ENCODE data around the gene UNC13D. TPM values are rescaled to one million over a fixed set of nuclear protein-coding genes. Genes with fewer than 3 reads are reported as not detected.

The UNC13D gene
- total and polyA plus RNA-seq, 8 donors = 4.7 to 29.0 (median 12.6) TPM

GRCh38 chr17:75820094-75821080 lies 23.8 kb downstream of the UNC13D start:
- no peaks in the 10 kb centered on the region for H3K9me3 ChIP-seq
- TF ChIP-seq CTCF (IDR thresholded peaks at IDR 0.05) = no peak
- intact Hi-C loops (cut with DNase I) = no loop called here
- peaks cover 6 to 54% (median 16%) of the 10 kb centered on the region in 3 donors for H3K36me3 ChIP-seq
- WGBS, 2 donors = 86 to 88% methylated on average over 21 of the region's 21 CpGs
- H3K4me1 ChIP-seq = peaks cover 12 to 15% (median 12%) of the 10 kb centered on the region in 3 donors
- no peaks in the 10 kb centered on the region for H3K27me3 ChIP-seq
- ATAC-seq = no peak
- no peak overlapping the region for H3K4me3 ChIP-seq
- FAIRE-seq = no peak
- DNase-seq = peak in 2 of 6 donors; percentile 14 to 46
- H3K27ac ChIP-seq = no peak overlapping the region

- TF ChIP-seq CTCF (IDR thresholded peaks at IDR 0.05) = no peak
- ATAC-seq (no peak), FAIRE-seq (no peak), DNase-seq (peak in 1 of 6 donors; percentile 59)
- no peak overlapping the region for H3K27ac ChIP-seq
- H3K9me3 ChIP-seq = no peaks in the 10 kb centered on the region
- 92 to 93% methylated on average over 16 of the region's 16 CpGs for WGBS, 2 donors
- intact Hi-C loops (cut with DNase I) = no loop called here
- peaks cover 12 to 15% (median 12%) of the 10 kb centered on the region in 3 donors for H3K4me1 ChIP-seq
- no peak overlapping the region for H3K4me3 ChIP-seq
- H3K27me3 ChIP-seq = no peaks in the 10 kb centered on the region
- H3K36me3 ChIP-seq = peaks cover 6 to 61% (median 16%) of the 10 kb centered on the region in 3 donors
Observed at GRCh38 chr17:75819678-75820077, 24.5 kb downstream of the UNC13D start.

- FAIRE-seq (no peak), DNase-seq (peak in 1 of 6 donors; percentile 12), ATAC-seq (no peak)
- H3K9me3 ChIP-seq = no peaks in the 10 kb centered on the region
- H3K36me3 ChIP-seq = peaks cover 6 to 64% (median 14%) of the 10 kb centered on the region in 3 donors
- H3K4me1 ChIP-seq = peaks cover 12 to 15% (median 12%) of the 10 kb centered on the region in 3 donors
- intact Hi-C loops (cut with DNase I) = no loop called here
- no peak overlapping the region for H3K4me3 ChIP-seq
- no peaks in the 10 kb centered on the region for H3K27me3 ChIP-seq
- WGBS, 2 donors = 91 to 92% methylated on average over 7 of the region's 7 CpGs
- H3K27ac ChIP-seq = no peak overlapping the region
- TF ChIP-seq CTCF (IDR thresholded peaks at IDR 0.05) = no peak
Observed at GRCh38 chr17:75819116-75819515, 25.1 kb downstream of the UNC13D start.

- ATAC-seq = no peak
- no peak for TF ChIP-seq CTCF (IDR thresholded peaks at IDR 0.05)
- intact Hi-C loops (cut with DNase I) = no loop called here
- peak in 1 of 6 donors; percentile 53 for DNase-seq
- Histone ChIP-seq H3K27ac (no peak overlapping the region), H3K4me3 (no peak overlapping the region), H3K27me3 (no peaks in the 10 kb centered on the region), H3K9me3 (no peaks in the 10 kb centered on the region), H3K4me1 (peaks cover 12 to 15% (median 12%) of the 10 kb centered on the region in 3 donors), H3K36me3 (peaks cover 6 to 67% (median 16%) of the 10 kb centered on the region in 3 donors)
- WGBS, 2 donors = 94% methylated on average over 14 to 16 of the region's 16 CpGs
- FAIRE-seq = no peak
Observed at GRCh38 chr17:75818326-75818885, 25.8 kb downstream of the UNC13D start.

All from pancreas (tissue), 10 donors.